Measurements from ENCODE around the gene CR1. TPM values are rescaled to one million over a fixed set of nuclear protein-coding genes. Genes with fewer than 3 reads are reported as not detected.
"Not testable (repeated sequence)": the region's sequence is repeated elsewhere in the genome, so short reads cannot be mapped to it uniquely, and the experiment has no call there.

Gene CR1
- total RNA-seq, 6 experiments from 2014 or later, result 1.1 to 7.8 (median 2.0) TPM

DNA sequence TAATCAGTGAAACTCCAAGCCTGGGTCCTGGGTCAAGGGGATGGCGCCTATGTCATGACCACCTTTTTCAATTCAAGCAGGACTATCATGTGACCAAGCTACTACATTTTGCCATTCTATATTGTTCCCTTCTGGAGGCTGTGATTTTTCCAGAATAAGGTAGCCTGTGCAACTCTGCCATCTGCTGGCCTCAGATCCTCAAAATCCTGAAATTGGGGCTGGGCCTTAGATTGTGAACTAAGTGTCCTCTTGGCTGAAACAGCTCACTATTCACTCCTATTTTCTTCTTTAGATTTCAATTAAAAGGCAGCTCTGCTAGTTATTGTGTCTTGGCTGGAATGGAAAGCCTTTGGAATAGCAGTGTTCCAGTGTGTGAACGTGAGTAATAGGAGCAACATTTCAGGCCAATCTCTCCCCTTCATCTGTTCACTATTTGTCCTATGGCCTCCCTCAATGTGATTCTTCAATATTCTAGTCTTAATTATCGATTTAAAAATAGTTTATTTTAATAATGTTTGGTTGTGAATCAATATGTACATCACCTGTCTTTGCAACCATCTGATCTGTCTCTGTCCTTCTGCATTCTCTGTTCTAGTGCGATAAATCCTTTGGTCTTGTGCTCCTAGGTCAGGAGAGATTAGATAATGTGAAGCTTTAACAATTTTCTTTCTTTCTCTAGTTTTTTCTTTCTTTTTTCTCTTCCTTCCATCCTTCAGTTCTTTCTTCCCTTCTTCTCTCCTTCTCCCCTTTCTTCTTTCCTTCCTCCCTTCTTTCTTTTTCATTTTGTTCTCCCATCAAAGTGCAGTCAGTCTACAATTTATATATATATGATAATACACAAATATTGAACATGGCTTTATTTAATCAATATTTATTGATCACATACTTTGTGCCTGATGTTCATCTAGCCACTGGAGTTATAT is 69.8 kb downstream of the CR1 start:
- Histone ChIP-seq H3K27ac (no peak overlapping the region), H3K4me1 (no peaks in the 10 kb centered on the region), H3K27me3 (no peaks in the 10 kb centered on the region), H3K9me3 (no peaks in the 10 kb centered on the region), H3K36me3 (no peaks in the 10 kb centered on the region), H3K4me3 (no peak overlapping the region)
- WGBS (ENCODE audit: insufficient coverage, low coverage, low lambda C conversion rate, missing lambda C conversion rate), result 63% methylated on average over 3 of the region's 4 CpGs
- ATAC-seq, result peak; percentile 72 to 79 (median 75)
- TF ChIP-seq POLR2A (IDR thresholded peaks at IDR 0.05), result no peak
- TF ChIP-seq, protein P1, sequence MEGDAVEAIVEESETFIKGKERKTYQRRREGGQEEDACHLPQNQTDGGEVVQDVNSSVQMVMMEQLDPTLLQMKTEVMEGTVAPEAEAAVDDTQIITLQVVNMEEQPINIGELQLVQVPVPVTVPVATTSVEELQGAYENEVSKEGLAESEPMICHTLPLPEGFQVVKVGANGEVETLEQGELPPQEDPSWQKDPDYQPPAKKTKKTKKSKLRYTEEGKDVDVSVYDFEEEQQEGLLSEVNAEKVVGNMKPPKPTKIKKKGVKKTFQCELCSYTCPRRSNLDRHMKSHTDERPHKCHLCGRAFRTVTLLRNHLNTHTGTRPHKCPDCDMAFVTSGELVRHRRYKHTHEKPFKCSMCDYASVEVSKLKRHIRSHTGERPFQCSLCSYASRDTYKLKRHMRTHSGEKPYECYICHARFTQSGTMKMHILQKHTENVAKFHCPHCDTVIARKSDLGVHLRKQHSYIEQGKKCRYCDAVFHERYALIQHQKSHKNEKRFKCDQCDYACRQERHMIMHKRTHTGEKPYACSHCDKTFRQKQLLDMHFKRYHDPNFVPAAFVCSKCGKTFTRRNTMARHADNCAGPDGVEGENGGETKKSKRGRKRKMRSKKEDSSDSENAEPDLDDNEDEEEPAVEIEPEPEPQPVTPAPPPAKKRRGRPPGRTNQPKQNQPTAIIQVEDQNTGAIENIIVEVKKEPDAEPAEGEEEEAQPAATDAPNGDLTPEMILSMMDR (IDR thresholded peaks at IDR 0.05), result peak in 3 of 4 donors; percentile 41 to 53 (median 50)
- DNase-seq, result no peak
- intact Hi-C loops (cut with DNase I), result no loop called here

DNA sequence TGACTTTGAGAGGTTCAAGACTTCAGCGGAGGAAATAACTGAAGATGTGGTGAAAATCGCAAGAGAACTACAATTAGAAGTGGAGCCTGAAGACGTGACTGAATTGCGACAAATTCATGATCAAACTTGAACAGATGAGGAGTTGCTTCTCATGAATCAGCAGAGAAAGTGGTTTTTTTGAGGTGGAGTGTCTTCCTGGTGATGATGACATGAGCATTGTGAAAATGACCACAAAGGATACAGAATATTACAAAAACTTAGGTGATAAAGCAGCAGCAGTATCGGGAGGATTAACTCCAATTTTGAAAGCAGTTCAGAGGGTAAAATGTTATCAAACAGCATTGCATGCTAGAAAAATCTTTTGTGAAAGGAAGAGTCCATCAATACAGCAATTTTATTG is 76.0 kb downstream of the CR1 start:
- H3K4me3 ChIP-seq; H3K27ac ChIP-seq; intact Hi-C loops (cut with DNase I); DNase-seq; H3K36me3 ChIP-seq; H3K9me3 ChIP-seq; H3K27me3 ChIP-seq; ATAC-seq; H3K4me1 ChIP-seq: not testable (repeated sequence)
- WGBS (ENCODE audit: insufficient coverage, low coverage, low lambda C conversion rate, missing lambda C conversion rate), result no CpG with 5 or more reads among the region's 5 CpGs

DNA sequence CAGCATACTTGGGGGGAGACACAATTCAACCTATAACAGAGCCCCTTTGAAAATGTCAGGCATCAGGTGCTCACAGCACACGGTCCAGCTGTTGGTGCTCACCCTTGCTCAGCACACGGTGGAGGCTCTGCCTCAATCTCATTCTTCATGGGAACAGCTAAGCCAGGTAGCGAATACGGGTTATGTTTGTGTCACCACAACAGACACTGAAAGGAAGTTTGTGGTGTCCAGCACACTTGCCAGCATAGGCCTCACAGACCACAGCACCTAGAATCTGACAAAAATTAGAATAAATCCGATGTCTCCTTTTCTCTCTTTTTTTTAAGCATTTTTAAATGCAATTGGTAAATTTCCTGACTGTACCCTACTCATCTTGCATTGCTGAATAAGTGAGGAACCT is 77.1 kb downstream of the CR1 start:
- 55% methylated on average over 1 of the region's 5 CpGs for WGBS (ENCODE audit: insufficient coverage, low coverage, low lambda C conversion rate, missing lambda C conversion rate)
- H3K27ac ChIP-seq; H3K4me1 ChIP-seq; H3K36me3 ChIP-seq; H3K9me3 ChIP-seq; H3K27me3 ChIP-seq; DNase-seq; intact Hi-C loops (cut with DNase I); ATAC-seq; H3K4me3 ChIP-seq: not testable (repeated sequence)

DNA sequence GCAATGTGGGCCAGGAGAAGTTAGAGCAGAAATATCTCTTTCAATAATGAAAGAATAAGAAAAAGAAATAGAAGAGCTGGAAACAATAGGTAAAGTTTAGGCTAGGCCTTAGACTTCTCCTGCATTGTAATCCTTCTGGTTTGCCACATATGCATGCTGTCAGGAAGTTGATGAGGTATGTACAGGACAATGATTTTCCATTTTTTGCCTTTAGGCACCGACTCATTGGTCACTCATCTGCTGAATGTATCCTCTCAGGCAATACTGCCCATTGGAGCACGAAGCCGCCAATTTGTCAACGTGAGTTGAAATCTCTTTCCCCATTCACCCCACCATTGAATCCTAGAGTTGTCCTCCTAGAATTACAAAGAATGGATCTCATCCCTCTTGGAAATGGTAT is 79.4 kb downstream of the CR1 start:
- H3K9me3 ChIP-seq; DNase-seq; H3K4me3 ChIP-seq; H3K27me3 ChIP-seq; ATAC-seq; H3K36me3 ChIP-seq; H3K4me1 ChIP-seq; H3K27ac ChIP-seq; intact Hi-C loops (cut with DNase I): not testable (repeated sequence)
- WGBS (ENCODE audit: insufficient coverage, low coverage, low lambda C conversion rate, missing lambda C conversion rate), result 77% methylated on average over 4 of the region's 4 CpGs

DNA sequence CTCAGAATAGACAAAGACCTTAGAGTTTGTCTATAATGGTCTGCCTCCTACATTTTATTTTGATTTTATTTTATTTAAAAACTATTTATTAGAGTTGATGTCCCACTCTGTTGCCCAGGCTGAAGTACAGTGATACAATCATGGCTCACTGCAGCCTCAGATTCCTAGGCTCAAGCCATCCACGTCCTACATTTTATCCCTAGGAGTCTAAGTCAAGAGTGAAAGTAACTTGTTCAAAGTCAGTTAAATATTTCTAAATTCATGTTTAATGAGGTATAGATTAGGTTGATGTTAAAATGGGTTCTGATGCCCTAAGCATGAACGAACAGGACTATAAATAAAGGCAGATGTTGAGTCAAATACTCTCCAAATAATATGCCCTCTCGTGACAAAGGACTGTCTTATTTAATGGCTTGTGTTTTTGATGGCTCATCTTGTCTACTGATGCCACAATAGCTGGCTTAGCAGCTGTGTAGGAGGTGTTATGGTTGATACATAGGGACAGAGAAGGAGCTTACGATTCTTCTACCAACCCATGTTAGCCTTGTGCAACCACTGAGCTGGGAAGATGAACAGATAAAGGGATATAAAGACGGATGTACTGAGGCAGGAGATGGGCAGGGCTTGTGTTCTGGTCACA is 83.0 kb downstream of the CR1 start:
- no peak overlapping the region for H3K4me3 ChIP-seq
- no peak for TF ChIP-seq POLR2A (IDR thresholded peaks at IDR 0.05)
- TF ChIP-seq, protein P1 (IDR thresholded peaks at IDR 0.05), result no peak
- intact Hi-C loops (cut with DNase I), result no loop called here
- ATAC-seq (no peak), DNase-seq (no peak)
- 48% methylated on average over 5 of the region's 5 CpGs for WGBS (ENCODE audit: insufficient coverage, low coverage, low lambda C conversion rate, missing lambda C conversion rate)
- no peaks in the 10 kb centered on the region for H3K4me1 ChIP-seq
- H3K36me3 ChIP-seq, result no peaks in the 10 kb centered on the region
- H3K27ac ChIP-seq, result no peak overlapping the region
- H3K27me3 ChIP-seq, result no peaks in the 10 kb centered on the region
- no peaks in the 10 kb centered on the region for H3K9me3 ChIP-seq

DNA sequence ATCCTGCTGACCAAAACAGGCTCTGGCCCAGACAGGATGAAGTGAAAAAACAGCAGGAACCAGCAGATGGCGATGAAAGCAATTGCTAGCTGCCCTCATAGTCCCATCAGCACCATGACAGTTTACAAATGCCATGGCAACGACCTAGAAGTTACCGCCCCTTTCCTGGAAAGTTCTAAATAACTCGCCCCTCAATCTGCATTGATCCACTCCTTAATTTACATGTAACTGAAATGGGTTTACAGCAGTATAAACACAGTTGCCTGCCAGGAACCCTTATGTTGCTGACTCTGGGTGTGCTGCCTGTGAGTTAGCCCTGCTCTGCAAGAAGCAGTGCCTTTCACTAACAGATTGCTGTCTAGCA is 83.5 kb downstream of the CR1 start:
- no peaks in the 10 kb centered on the region for H3K9me3 ChIP-seq
- H3K4me3 ChIP-seq, result no peak overlapping the region
- no peaks in the 10 kb centered on the region for H3K36me3 ChIP-seq
- 10% methylated on average over 3 of the region's 4 CpGs for WGBS (ENCODE audit: insufficient coverage, low coverage, low lambda C conversion rate, missing lambda C conversion rate)
- peak; percentile 83 to 90 (median 85) for ATAC-seq
- H3K27ac ChIP-seq, result no peak overlapping the region
- TF ChIP-seq, protein P1 (IDR thresholded peaks at IDR 0.05), result peak; percentile 41 to 55 (median 46)
- no peak for TF ChIP-seq POLR2A (IDR thresholded peaks at IDR 0.05)
- H3K4me1 ChIP-seq, result no peaks in the 10 kb centered on the region
- intact Hi-C loops (cut with DNase I), result no loop called here
- H3K27me3 ChIP-seq, result no peaks in the 10 kb centered on the region
- peak in 2 of 3 donors; percentile 16 to 53 for DNase-seq

Data from right lobe of liver (tissue), 6 donors.